WI38 (cell line): ENCODE results near the gene CRTC3.

Experiments
- H3K4me3 ChIP-seq: 2 replicates; pipeline ENCODE4 v1.5.1; 2011; ENCODE audit warnings: low read depth, mild to moderate bottlenecking, control low read depth, low read length
- CTCF ChIP-seq: IDR thresholded peaks from 2 replicates; pipeline ENCODE4 v1.5.1; 2012; ENCODE audit warnings: low read depth, mild to moderate bottlenecking, control low read depth, low read length

The CRTC3 gene

DNA sequence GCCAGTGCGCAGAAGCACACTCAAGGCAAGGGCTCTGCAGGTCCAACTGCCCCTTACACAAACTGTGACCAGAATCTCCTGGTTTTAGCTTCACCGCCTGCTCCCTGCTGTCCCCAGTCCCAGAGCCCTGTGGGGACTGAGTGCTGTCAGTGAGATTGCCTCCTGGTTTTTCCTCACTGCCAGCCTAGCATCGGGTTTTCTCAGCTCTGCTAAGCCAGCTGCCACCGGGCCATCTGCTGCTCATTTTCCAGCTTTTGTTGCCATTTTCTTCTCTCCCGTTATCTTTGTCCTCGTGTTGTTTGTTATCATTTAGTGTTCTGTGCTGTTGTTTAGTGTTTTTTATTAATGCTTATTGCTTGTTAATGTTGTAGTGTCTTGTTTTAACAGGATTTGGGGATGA is 108.0 kb downstream of the CRTC3 start:
- no peak for TF ChIP-seq CTCF

GRCh38 chr15:90638201-90638691 is 108.5 kb downstream of the CRTC3 start:
- no peak overlapping the region for H3K4me3 ChIP-seq
- no peak for TF ChIP-seq CTCF

More for the DNA sequence above, 108.0 kb downstream of the CRTC3 start:
- H3K4me3 ChIP-seq, result no peak overlapping the region

DNA sequence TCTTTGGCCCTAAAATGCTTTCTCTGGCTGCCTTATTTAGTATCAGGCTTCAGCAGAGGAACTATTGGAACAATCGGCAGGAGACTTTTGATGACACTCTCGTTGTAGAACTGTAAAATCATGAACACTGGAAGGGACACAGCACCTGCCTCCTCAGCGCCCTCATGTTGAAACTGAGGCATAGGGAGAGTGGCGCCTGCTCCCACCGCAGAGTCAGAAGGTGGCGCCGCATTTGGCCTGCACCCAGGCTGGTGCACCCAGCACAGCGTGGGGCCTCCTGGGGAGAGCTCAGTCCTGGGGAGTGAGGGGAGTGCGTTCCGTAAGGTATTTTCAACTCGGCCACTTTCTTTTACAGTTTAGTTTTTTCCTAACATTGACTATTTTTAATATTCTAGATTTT is 109.2 kb downstream of the CRTC3 start:
- H3K4me3 ChIP-seq, result no peak overlapping the region
- TF ChIP-seq CTCF, result no peak

DNA sequence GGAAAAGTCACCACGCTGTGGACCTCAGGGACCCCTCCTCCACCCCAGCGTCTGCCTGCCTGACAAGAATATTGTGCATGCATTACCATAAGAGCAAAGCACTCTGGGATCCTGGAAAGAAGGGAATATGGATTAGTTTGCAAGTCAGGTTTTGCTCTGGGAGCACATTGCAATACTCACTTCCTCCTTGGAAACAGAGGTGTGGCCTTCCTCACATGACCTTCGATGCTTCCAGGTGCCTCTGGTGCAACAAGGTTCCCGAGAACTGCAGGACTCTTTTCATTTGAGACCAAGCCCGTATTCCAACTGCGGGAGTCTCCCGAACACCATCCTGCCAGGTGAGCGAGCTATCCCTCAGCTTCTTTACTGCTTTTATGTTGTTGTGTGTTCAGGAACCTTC is 111.1 kb downstream of the CRTC3 start:
- no peak overlapping the region for H3K4me3 ChIP-seq
- TF ChIP-seq CTCF, result no peak

DNA sequence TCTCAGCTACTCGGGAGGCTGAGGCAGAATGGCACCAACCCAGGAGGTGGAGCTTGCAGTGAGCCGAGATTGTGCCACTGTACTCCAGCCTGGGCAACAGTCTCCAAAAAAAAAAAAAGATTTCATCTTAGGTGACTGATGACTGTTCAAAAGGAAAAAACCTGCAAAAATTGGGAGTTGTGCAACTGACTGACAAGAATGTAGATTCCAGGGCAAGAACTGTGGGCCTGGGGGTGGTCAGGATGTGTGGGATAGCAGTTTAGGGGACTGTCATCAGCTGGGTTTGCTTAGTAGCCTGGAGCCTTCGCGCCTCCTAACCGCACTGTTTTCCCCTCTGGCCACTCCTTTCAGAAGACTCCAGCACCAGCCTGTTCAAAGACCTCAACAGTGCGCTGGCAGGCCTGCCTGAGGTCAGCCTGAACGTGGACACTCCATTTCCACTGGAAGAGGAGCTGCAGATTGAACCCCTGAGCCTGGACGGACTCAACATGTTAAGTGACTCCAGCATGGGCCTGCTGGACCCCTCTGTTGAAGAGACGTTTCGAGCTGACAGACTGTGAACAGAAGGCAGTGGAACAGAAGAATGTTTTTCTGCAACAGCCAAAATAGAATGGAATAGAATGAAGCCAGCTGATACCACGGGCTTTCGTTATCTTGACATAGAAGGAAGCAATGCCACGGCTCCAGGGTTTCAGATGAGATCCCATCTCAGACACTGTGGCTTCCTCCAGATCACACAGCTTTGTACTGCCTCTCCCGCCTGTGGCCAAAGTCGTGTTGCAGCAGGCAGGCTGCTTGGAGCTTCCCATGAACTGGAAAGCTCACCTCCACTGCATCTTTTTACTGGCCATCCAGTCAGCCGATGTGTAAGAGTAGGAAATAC is 112.1 kb downstream of the CRTC3 start:
- H3K4me3 ChIP-seq, result no peak overlapping the region
- no peak for TF ChIP-seq CTCF

DNA sequence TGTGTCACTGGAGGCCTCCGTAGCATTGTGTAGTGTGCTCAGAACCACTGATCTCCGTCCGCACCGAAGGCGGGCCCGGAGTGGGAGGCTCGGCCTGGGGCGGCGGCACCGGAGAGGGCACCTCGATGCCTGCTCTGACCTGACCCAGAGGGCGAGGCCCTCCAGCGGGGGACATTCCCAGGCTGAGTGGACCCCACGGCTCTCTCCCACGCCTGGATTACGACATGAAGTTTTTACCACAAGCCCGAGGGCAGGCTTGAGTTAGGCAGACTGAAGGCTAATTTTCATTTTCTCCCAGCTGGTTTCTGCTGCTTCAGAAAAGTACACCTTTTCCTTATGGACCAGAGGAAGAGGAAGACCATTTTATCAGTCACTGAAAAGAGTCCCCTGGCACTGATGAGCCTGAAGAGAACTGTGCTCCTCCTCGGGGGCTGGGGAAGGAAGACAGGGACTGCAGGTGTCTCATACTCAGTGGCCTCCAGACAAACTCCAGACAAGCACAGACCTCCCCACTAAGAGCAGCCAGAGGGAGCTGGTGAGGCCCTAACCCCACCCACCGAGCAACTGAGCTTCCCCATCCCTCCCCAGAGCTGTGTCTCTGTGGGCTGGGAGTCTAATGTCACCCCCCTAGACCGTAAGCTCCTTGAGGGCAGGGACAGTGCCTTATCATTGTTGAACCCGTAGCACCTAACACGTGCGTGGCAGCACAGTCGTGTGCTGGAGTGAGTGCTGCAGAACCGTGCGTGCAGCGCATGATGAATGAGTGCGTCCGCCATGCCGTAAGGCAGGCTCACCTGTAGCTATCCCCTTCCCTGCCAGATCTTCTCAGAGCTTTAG is 113.0 kb downstream of the CRTC3 start:
- no peak overlapping the region for H3K4me3 ChIP-seq
- no peak for TF ChIP-seq CTCF

- H3K4me3 ChIP-seq, result no peak overlapping the region
- no peak for TF ChIP-seq CTCF
Observed at GRCh38 chr15:90643301-90643632, 113.5 kb downstream of the CRTC3 start.
